ENCODE measurements around the gene TTC33. TPM values are rescaled to one million over a fixed set of nuclear protein-coding genes. Genes with fewer than 3 reads are reported as not detected.

Gene TTC33
- total and polyA plus RNA-seq, 2 donors (not counting 1 experiment from before 2014, with no cell fraction given), result 2.1 to 15.8 TPM

- Histone ChIP-seq H3K4me2 (replicated peaks; ENCODE audit: low read depth, low read length, poor library complexity, severe bottlenecking) (no peak overlapping the region), H2AFZ (ENCODE audit: insufficient read depth, low read depth, low read length, poor library complexity, severe bottlenecking) (no peak overlapping the region), H3K4me3 (ENCODE audit: control extremely low read depth in 1 of 5, extremely low read depth in 1 of 5, insufficient read depth in 1 of 5, low read depth in 2 of 5, low read length in 4 of 5) (no peak overlapping the region), H3K4me1 (ENCODE audit: control insufficient read depth in 2 of 2, insufficient read depth in 2 of 2, low read length in 2 of 2) (no peaks in the 10 kb centered on the region), H3K79me2 (ENCODE audit: control insufficient read depth, insufficient read depth, low read length) (peaks cover 18% of the 10 kb centered on the region), H4K20me1 (ENCODE audit: control insufficient read depth, insufficient read depth, low read length, poor library complexity, severe bottlenecking) (peaks cover 34% of the 10 kb centered on the region), H3K27ac (ENCODE audit: low read length in 2 of 2) (no peak overlapping the region), H3K27me3 (replicated peaks in 1 of 4; ENCODE audit: control extremely low read depth in 1 of 4, control insufficient read depth in 3 of 4, insufficient read depth in 4 of 4, low read length in 3 of 4) (no peaks in the 10 kb centered on the region), H3K36me3 (replicated peaks in 1 of 2; ENCODE audit: control extremely low read depth in 1 of 2, control insufficient read depth in 1 of 2, extremely low read depth in 1 of 2, insufficient read depth in 2 of 2, low read length in 1 of 2) (peaks cover 4 to 52% of the 10 kb centered on the region in 2 experiments), H3K9ac (ENCODE audit: low read length) (no peak overlapping the region), H3K9me3 (ENCODE audit: control extremely low read depth in 1 of 3, control insufficient read depth in 2 of 3, insufficient read depth in 1 of 3, low read length in 2 of 3) (no peaks in the 10 kb centered on the region)
- H3K9me3 Mint-ChIP-seq (ENCODE audit: insufficient read depth), result no peaks in the 10 kb centered on the region
- no peaks in the 10 kb centered on the region for H3K27me3 Mint-ChIP-seq
- no peak overlapping the region for H3K27ac Mint-ChIP-seq
- CTCF ChIA-PET, result no interaction called here
- no peak overlapping the region for H3K4me3 Mint-ChIP-seq
- ATAC-seq (ENCODE audit: low read depth) (no peak), DNase-seq (no peak)
- POLR2A ChIA-PET, result no interaction called here
- no peak for TF ChIP-seq CTCF (IDR thresholded peaks at IDR 0.05)
- no peak for TF ChIP-seq EZH2 (IDR thresholded peaks at IDR 0.05; ENCODE audit: borderline replicate concordance, insufficient read depth, low read depth, low read length, poor library complexity, severe bottlenecking)
- intact Hi-C loops (cut with micrococcal nuclease), result no loop called here
- peaks cover 4% of the 10 kb centered on the region for H3K4me1 Mint-ChIP-seq
- WGBS (ENCODE audit: insufficient coverage), result no CpG with 5 or more reads among the region's 1 CpG
Measured at GRCh38 chr5:40774623-40775022, 18.9 kb upstream of the TTC33 start.

- no peaks in the 10 kb centered on the region for H3K4me1 ChIP-seq (ENCODE audit: control insufficient read depth in 2 of 2, insufficient read depth in 2 of 2, low read length in 2 of 2)
- no CpG with 5 or more reads among the region's 5 CpGs for WGBS (ENCODE audit: insufficient coverage)
- DNase-seq, result no peak
- no peaks in the 10 kb centered on the region for H3K4me1 Mint-ChIP-seq
- no peaks in the 10 kb centered on the region for H3K9me3 Mint-ChIP-seq (ENCODE audit: insufficient read depth)
- no peak overlapping the region for H3K9ac ChIP-seq (ENCODE audit: low read length)
- no peak overlapping the region for H3K4me3 Mint-ChIP-seq
- H3K27me3 Mint-ChIP-seq, result no peaks in the 10 kb centered on the region
- H3K27ac Mint-ChIP-seq, result no peak overlapping the region
- H3K9me3 ChIP-seq (ENCODE audit: control extremely low read depth in 1 of 3, control insufficient read depth in 2 of 3, insufficient read depth in 1 of 3, low read length in 2 of 3), result no peaks in the 10 kb centered on the region
- TF ChIP-seq CTCF (IDR thresholded peaks at IDR 0.05) (no peak), EZH2 (IDR thresholded peaks at IDR 0.05; ENCODE audit: borderline replicate concordance, insufficient read depth, low read depth, low read length, poor library complexity, severe bottlenecking) (no peak)
- H3K4me2 ChIP-seq (replicated peaks; ENCODE audit: low read depth, low read length, poor library complexity, severe bottlenecking), result no peak overlapping the region
- no peaks in the 10 kb centered on the region for H3K27me3 ChIP-seq (replicated peaks in 1 of 4; ENCODE audit: control extremely low read depth in 1 of 4, control insufficient read depth in 3 of 4, insufficient read depth in 4 of 4, low read length in 3 of 4)
- no peak overlapping the region for H2AFZ ChIP-seq (ENCODE audit: insufficient read depth, low read depth, low read length, poor library complexity, severe bottlenecking)
- ChIA-PET CTCF (interaction anchor here (1.0 to 1.6 kb wide), 2 partner anchors 15 to 26 kb away, joined by 3 to 6 read pairs; partner anchors contain the start of gene TTC33), POLR2A (no interaction called here)
- ATAC-seq (ENCODE audit: low read depth), result no peak
- peaks cover 14% of the 10 kb centered on the region for H4K20me1 ChIP-seq (ENCODE audit: control insufficient read depth, insufficient read depth, low read length, poor library complexity, severe bottlenecking)
- peaks cover 7 to 70% of the 10 kb centered on the region in 2 experiments for H3K36me3 ChIP-seq (replicated peaks in 1 of 2; ENCODE audit: control extremely low read depth in 1 of 2, control insufficient read depth in 1 of 2, extremely low read depth in 1 of 2, insufficient read depth in 2 of 2, low read length in 1 of 2)
- no peak overlapping the region for H3K27ac ChIP-seq (ENCODE audit: low read length in 2 of 2)
- peaks cover 6% of the 10 kb centered on the region for H3K79me2 ChIP-seq (ENCODE audit: control insufficient read depth, insufficient read depth, low read length)
- intact Hi-C loops (cut with micrococcal nuclease), result no loop called here
- H3K4me3 ChIP-seq (ENCODE audit: control extremely low read depth in 1 of 5, extremely low read depth in 1 of 5, insufficient read depth in 1 of 5, low read depth in 2 of 5, low read length in 4 of 5), result no peak overlapping the region
Measured at GRCh38 chr5:40770764-40771163, 15.0 kb upstream of the TTC33 start.
